Measurements from ENCODE around the gene KCNT1. TPM values are rescaled to one million over a fixed set of nuclear protein-coding genes. Genes with fewer than 3 reads are reported as not detected.

The KCNT1 gene
- total RNA-seq, 1 experiment from 2014 or later, result not detected

DNA sequence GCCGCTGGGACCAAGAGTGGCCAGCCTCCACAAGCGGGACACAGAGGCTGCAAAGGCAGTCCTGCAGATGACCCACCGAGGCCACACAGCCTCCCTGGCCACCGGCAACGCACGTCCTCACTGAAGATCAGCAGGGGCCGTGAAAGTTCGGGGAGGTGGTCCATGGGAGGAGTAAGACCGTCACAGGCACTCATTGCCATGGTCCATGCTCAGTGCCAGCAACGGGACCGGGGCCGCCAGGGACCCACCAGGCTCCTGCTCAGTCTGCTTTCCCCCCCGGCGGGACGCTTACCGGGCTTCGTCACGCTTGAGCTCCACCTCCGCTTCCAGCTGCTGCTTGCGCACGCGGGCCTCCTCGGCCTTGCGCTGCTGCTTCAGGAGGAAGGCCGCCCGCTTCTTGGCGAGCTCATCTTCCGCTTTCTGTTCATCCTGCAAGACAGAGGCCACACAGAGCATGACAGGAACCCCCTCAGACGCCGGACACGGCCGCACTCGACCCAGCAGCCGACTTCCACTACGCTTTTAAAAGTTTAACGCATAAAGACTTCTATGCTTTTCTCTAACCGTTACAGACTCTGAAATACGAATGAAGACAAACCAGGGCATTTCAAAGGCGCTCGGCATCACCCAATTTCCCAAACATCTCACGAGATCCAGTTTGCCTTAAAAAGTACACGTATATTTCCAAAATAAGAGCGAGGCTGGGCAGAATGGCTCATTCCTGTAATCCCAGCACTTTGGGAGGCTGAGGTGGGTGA, 116.9 kb downstream of the KCNT1 start:
- no peak for DNase-seq (ENCODE audit: low spot score)

- DNase-seq (ENCODE audit: low spot score), result no peak
Observed at GRCh38 chr9:135819905-135820304, 117.9 kb downstream of the KCNT1 start.

GRCh38 chr9:135820661-135821060, 118.7 kb downstream of the KCNT1 start:
- no peak for DNase-seq (ENCODE audit: low spot score)

DNA sequence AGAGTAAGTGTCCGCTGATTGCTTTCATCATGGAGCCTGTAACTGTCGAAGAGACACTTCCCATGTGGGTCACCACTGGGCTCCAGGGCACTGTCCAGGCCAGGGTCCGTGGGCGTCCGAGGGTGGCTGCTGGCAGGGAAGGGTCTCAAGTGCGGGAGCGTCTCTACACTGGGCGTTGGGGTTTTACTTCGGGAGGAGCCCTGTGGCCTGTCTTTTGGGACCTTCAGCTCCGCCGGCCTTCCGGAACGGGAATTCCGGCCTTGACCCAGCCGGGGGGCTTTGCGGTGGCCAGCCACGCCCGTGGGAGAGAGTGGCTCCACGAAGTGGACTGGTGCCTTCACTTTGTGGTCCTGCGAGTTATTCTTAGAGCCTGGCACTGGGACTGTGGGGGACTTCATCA, 119.1 kb downstream of the KCNT1 start:
- no peak for DNase-seq (ENCODE audit: low spot score)

DNA sequence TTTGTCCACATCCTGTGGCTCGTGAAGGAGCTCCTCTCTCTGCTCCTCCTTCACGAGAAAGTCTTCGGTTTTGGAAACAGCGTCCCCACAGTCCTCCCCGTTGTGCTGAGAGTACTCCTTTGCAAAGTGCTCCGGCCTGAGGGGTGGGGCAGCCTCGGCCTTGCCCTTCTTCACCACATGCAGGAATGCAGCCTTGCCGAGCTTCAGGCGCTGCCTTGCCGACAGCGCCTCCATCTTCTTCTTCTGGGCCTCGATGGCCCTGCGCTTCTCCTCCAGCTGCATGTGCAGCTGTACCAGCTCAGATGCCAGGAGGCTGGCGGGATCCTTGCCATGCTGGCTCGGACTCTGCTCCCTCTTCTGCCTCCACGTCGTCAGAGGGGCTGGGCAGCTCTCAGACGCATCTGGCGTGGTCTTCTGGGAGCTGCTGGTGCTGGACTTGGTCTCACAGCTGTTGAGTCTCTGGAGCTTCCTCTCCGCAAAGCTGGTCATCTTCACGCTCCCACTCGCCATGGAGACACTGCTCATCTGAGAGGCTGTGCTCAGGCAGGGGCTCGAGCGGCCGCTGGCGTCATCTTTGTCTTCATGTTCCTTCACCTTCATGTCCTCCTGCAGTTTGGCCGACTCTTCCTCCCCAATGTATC, 119.9 kb downstream of the KCNT1 start:
- DNase-seq (ENCODE audit: low spot score), result no peak

- no peak for DNase-seq (ENCODE audit: low spot score)
Observed at GRCh38 chr9:135822374-135822755, 120.4 kb downstream of the KCNT1 start.

DNA sequence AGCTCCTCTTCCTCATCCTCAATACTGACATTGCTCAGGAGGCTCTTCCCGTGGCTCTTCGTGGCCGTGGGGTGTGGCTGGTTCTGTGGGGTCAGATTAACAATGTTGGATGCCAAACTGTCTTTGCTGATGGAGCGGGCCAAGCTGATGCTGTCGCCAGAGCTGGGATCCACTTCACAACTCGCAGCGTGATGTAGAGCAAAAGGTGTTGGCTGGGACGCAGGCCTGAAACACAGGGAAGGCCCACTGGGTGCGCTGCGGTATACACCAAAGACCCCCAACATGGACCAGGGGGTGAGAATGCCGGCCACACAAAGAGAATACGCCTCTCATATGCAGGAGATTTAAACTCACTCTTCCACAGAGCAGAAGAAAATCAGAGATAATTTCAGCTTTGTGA, 121.1 kb downstream of the KCNT1 start:
- DNase-seq (ENCODE audit: low spot score), result no peak

DNA sequence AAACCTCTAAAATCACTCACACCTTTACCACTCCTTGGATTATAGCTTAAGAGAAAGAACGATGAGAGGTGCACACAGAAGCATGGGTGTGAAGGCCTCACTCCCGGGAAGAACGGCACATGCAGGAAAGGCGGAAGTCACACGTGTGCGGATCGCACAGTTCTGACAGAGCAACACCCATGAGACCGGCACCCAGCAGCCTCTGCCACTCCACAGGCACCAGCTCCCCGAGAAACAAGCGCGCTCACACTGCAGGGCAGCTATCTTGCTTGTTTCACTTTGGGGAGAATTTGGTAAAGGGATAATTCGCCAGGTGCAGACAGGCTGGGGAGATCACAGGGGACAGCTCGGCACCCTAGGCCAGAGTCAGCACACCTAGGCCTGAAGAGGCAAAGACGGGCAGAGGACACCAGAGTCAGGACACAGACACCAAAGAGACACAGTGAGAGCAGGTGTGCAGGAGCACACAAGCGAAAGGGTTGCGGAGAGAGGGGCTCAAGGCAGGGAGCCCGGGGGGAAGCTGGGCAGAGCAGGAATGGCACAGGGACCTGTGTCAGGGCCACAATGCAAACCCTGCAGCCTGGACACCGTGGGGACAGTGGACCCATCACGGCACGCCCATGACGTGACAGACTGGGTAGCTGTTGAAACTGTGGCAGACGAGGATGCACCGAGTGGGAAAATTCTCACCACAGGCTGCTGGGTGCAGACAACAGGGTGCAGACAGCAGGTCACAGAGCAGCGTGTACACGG, 123.6 kb downstream of the KCNT1 start:
- no peak for DNase-seq (ENCODE audit: low spot score)

- no peak for DNase-seq (ENCODE audit: low spot score)
Observed at GRCh38 chr9:135826188-135826545, 124.2 kb downstream of the KCNT1 start.

DNA sequence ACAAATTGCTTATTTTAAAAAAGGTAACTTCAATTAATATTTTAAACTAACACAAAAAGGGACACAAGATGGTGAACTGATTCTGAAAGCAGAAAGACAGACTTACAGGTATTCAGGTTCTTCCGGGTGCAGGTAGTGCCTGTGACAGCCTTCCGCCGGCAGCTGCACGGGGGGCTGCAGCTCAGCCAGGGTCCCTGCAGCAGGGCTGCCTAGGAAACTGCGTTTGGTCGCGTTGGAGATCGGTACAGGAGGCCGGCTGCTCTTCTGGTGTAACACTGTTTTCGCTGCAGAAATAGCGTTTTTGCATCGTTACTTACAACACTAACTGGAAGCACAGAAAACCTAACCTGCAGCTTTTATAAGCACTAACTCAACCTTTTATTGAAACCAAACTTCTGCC, 125.3 kb downstream of the KCNT1 start:
- no peak for DNase-seq (ENCODE audit: low spot score)

GRCh38 chr9:135827866-135828580, 126.0 kb downstream of the KCNT1 start:
- DNase-seq (ENCODE audit: low spot score), result no peak

DNA sequence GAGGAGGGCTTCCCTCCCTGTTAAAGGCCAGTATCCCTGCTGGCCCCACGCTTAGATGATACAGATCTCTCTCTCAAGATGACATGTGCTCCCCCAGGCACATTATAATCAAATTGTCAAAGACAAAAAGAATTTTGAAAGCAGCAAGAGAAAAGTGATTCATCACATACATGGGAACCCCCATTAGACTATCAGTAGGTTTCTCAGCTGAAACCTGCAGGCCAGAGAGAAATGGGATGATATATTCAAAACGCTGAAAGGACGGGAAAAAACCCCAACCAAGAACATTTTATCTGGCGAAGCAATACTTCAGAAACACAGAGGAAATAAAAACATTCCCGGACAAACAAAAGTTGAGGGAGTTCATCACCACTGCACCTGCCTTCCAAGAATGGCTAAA, 126.7 kb downstream of the KCNT1 start:
- DNase-seq (ENCODE audit: low spot score), result no peak

GRCh38 chr9:135830496-135830895, 128.5 kb downstream of the KCNT1 start:
- no peak for DNase-seq (ENCODE audit: low spot score)

DNA sequence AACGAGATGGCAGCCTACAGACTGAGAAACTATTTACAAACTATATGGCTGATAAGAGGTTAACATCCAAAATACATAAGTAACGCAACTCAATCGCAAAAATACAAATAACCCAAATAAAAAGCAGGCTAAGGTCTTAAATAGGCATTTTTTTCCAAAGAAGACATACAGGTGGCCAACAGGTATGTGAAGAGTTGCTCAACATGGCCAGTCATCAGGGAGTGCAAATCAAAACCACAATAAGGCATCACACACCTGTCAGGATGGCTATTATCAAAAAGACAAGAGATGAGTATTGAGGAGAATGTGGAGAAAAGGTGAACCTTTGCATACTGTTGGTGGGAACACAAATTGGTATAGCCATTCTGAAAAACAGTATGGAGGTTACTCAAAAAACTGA, 131.9 kb downstream of the KCNT1 start:
- no peak for DNase-seq (ENCODE audit: low spot score)

GRCh38 chr9:135835131-135835530, 133.1 kb downstream of the KCNT1 start:
- DNase-seq (ENCODE audit: low spot score), result no peak

- no peak for DNase-seq (ENCODE audit: low spot score)
Observed at GRCh38 chr9:135839516-135839915, 137.5 kb downstream of the KCNT1 start.

DNA sequence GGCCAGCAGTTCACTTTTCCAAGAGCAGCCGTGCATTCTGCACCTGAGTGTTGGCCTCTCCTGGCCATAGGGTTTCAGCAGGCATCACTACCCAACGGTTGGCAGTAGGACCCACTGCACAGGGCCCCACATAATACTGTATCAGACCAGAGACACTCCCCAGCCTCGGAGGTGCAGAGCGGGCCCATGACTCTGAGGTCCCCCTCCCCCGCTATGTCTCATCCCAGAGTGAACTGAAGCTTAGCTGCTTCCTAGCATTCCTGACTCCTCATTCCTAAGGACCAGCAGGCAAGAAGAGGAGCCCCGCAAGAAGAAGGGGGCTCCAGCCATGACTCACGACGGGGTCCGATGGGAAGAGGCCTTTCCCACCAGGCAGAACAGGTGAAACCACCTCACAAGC, 138.1 kb downstream of the KCNT1 start:
- DNase-seq (ENCODE audit: low spot score), result no peak

DNA sequence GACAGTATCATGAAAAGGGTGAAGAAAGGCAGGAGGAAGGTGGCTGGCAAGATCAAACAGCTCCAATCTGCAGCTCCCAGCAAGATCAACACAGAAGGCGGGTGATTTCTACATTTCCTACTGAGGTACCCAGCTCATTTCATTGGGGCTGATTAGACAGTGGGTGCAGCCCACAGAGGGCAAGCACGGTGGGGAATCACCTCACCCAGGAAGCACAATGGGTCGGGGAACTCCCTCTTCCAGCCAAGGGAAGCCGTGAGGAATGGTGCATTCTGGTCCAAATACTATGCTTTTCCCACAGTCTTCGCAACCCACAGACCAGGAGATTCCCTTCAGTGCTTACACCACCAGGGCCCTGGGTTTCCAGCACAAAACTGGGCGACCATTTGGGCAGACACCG, 138.6 kb downstream of the KCNT1 start:
- no peak for DNase-seq (ENCODE audit: low spot score)

Measured in HT-29 (cell line).